ENCODE measurements around the gene CRHR1. TPM values are rescaled to one million over a fixed set of nuclear protein-coding genes. Genes with fewer than 3 reads are reported as not detected.

The CRHR1 gene
- total RNA-seq, 2 donors from 2014 or later: not detected

- intact Hi-C loops (cut with DNase I): no loop called here
- ATAC-seq: no peak
- Histone ChIP-seq H3K4me1 (no peaks in the 10 kb centered on the region), H3K9me3 (no peaks in the 10 kb centered on the region), H3K27ac (no peak overlapping the region), H3K4me3 (no peak overlapping the region), H3K36me3 (replicated peaks in 1 of 2; ENCODE audit: insufficient read depth in 1 of 2, low read depth in 2 of 2) (no peaks in the 10 kb centered on the region), H3K27me3 (no peaks in the 10 kb centered on the region)
- 26 to 28% methylated on average over 21 to 22 of the region's 22 CpGs for WGBS, 2 donors
- no peak for TF ChIP-seq POLR2A (IDR thresholded peaks at IDR 0.05)
- TF ChIP-seq, protein P1, sequence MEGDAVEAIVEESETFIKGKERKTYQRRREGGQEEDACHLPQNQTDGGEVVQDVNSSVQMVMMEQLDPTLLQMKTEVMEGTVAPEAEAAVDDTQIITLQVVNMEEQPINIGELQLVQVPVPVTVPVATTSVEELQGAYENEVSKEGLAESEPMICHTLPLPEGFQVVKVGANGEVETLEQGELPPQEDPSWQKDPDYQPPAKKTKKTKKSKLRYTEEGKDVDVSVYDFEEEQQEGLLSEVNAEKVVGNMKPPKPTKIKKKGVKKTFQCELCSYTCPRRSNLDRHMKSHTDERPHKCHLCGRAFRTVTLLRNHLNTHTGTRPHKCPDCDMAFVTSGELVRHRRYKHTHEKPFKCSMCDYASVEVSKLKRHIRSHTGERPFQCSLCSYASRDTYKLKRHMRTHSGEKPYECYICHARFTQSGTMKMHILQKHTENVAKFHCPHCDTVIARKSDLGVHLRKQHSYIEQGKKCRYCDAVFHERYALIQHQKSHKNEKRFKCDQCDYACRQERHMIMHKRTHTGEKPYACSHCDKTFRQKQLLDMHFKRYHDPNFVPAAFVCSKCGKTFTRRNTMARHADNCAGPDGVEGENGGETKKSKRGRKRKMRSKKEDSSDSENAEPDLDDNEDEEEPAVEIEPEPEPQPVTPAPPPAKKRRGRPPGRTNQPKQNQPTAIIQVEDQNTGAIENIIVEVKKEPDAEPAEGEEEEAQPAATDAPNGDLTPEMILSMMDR (IDR thresholded peaks at IDR 0.05): no peak
- DNase-seq: no peak
Measured at GRCh38 chr17:45813048-45813725, 29.1 kb downstream of the CRHR1 start.

DNA sequence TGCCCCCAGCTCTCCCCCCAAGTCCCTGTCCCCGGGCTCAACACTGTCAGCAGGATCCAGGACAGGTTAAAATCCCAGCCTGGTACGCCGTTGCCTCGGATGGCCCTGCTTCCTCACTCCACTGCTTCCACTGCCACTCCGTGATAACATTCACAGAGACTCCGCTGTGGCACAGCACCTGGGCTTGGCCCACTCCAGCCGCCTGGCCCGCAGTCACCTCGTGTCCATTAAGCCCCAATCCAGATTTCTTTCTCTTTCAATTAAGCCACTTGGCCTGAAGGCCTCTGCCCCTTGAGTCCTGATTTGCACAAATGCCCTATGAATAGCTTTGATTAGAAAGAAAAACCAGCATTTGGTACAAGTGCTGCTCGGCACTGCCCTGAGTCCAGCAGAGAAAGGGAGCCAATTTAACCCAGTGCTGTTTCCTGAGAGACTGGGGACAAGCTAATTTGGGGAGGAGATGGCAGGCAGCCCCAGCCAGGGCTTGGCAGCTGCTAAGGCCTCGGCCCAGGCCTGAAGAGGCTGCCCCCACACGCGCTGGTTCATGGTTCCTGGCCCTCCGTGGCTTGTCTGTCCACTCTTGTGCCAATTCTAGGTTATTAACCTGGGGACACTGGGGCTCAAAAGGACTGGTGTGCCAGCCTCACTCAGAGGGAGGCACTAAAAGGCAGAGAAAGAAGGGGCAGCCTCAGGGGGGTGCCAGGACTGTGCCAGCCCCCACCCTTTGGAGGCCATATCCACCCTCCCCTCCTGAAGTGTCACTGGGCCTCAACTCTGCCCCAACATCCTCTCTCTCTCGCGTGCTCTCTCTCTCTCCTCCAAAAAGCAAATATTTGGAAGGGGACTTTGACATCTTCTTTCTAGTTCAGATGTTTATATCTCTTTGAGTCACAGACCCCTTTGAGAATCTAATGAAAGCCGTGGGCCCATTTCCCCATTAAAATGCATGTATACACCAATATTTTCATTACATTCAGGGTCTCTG lies 30.8 kb downstream of the CRHR1 start:
- no peak for TF ChIP-seq POLR2A (IDR thresholded peaks at IDR 0.05)
- TF ChIP-seq, protein P1 (IDR thresholded peaks at IDR 0.05): no peak
- Histone ChIP-seq H3K27ac (no peak overlapping the region), H3K36me3 (replicated peaks in 1 of 2; ENCODE audit: insufficient read depth in 1 of 2, low read depth in 2 of 2) (no peaks in the 10 kb centered on the region), H3K4me1 (no peaks in the 10 kb centered on the region), H3K9me3 (no peaks in the 10 kb centered on the region), H3K4me3 (no peak overlapping the region), H3K27me3 (no peaks in the 10 kb centered on the region)
- WGBS, 2 donors: 80 to 83% methylated on average over 17 of the region's 17 CpGs
- intact Hi-C loops (cut with DNase I): no loop called here
- ATAC-seq (no peak), DNase-seq (no peak)

GRCh38 chr17:45815752-45816151 lies 31.6 kb downstream of the CRHR1 start:
- Histone ChIP-seq H3K9me3 (no peaks in the 10 kb centered on the region), H3K4me3 (no peak overlapping the region), H3K27ac (no peak overlapping the region), H3K27me3 (no peaks in the 10 kb centered on the region), H3K36me3 (replicated peaks in 1 of 2; ENCODE audit: insufficient read depth in 1 of 2, low read depth in 2 of 2) (no peaks in the 10 kb centered on the region), H3K4me1 (no peaks in the 10 kb centered on the region)
- TF ChIP-seq, protein P1 (IDR thresholded peaks at IDR 0.05): no peak
- TF ChIP-seq POLR2A (IDR thresholded peaks at IDR 0.05): no peak
- intact Hi-C loops (cut with DNase I): no loop called here
- ATAC-seq (no peak), DNase-seq (no peak)
- WGBS, 2 donors: 77 to 80% methylated on average over 6 of the region's 6 CpGs

GRCh38 chr17:45818041-45818440 lies 33.9 kb downstream of the CRHR1 start:
- ATAC-seq (no peak), DNase-seq (no peak)
- intact Hi-C loops (cut with DNase I): no loop called here
- H3K4me1 ChIP-seq: no peaks in the 10 kb centered on the region
- WGBS, 2 donors: 60 to 62% methylated on average over 4 of the region's 6 CpGs
- no peak overlapping the region for H3K27ac ChIP-seq
- no peaks in the 10 kb centered on the region for H3K36me3 ChIP-seq (replicated peaks in 1 of 2; ENCODE audit: insufficient read depth in 1 of 2, low read depth in 2 of 2)
- TF ChIP-seq, protein P1 (IDR thresholded peaks at IDR 0.05): no peak
- no peak for TF ChIP-seq POLR2A (IDR thresholded peaks at IDR 0.05)
- H3K4me3 ChIP-seq: no peak overlapping the region
- no peaks in the 10 kb centered on the region for H3K27me3 ChIP-seq
- no peaks in the 10 kb centered on the region for H3K9me3 ChIP-seq

Measured in body of pancreas (tissue), 4 donors.